ENCODE measurements around the gene MSH2. TPM values are rescaled to one million over a fixed set of nuclear protein-coding genes. Genes with fewer than 3 reads are reported as not detected.

MSH2 gene
- 12.9 TPM for total RNA-seq
- polyA plus RNA-seq: 10 to 100 TPM; 28.2 to 29.9 (median 29.1) TPM

DNA sequence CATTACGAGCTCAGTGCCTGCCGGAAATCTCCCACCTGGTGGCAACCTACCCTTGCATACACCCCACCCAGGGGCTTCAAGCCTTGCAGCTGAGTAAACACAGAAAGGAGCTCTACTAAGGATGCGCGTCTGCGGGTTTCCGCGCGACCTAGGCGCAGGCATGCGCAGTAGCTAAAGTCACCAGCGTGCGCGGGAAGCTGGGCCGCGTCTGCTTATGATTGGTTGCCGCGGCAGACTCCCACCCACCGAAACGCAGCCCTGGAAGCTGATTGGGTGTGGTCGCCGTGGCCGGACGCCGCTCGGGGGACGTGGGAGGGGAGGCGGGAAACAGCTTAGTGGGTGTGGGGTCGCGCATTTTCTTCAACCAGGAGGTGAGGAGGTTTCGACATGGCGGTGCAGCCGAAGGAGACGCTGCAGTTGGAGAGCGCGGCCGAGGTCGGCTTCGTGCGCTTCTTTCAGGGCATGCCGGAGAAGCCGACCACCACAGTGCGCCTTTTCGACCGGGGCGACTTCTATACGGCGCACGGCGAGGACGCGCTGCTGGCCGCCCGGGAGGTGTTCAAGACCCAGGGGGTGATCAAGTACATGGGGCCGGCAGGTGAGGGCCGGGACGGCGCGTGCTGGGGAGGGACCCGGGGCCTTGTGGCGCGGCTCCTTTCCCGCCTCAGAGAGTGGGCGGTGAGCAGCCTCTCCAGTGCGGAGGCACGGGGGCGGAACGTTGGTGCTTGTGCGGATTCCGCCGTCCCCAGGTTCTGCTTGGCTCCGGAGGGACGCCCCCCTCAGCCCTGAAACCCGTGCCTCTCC lies at the start of gene MSH2:
TSS of gene MSH2 (plus strand) at position 352 of the 804 bp plus-strand sequence. CDS start at position 388, 36 bp downstream.
- peak within 1 kb of the TSS; percentile 97 to 100 (median 98) for H3K4me3 Mint-ChIP-seq
- peak within 1 kb of the TSS; percentile 73 for H3K27ac ChIP-seq (ENCODE audit: insufficient read depth, low read length, poor library complexity, severe bottlenecking)
- H3K27ac Mint-ChIP-seq: peak within 1 kb of the TSS; percentile 92 to 98 (median 94)

DNA sequence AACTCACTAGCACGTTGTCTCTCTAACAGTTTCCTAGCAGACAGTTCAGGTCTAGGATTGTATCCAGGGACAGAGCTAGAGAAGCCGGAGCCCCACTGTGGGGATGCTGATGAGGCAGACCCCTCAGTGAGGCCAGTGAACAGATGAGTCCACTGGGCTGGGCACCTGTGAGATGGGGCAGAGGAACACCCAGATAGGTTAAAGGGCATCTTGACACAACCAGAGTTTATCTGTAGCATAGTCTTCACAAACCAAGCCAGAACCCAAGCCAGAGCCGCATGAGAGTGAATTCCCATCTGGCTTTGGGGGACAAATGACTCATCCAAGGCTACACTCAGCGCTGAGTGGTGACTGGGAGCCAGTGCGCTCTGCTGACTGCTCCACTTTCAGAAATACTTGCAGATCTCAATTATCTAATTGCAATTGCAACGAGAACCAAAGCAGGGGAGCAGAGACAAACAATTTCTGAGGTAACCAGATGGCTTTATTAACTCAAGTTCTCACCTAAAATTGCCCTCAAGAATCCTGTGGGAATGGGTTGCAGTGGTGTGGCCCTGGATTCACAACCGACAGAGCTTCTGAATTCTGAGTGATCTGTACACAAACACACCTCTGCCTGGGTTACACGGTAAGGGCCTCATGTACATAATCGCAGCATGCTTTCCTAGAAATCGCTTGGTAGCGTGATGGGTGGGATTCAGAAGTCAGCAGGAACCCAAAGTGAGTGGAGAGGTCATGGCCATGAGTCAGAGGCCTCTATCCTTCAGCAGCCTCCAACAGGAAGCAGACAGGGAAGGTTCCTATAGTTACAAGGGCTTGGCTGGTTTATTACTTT lies 48.7 kb upstream of the MSH2 start:
- peaks cover 0 to 2% (median 0%) of the 10 kb centered on the region in 7 donors for H3K9me3 Mint-ChIP-seq
- Histone ChIP-seq H3K4me3 (ENCODE audit: low read depth, low read length) (no peak overlapping the region), H3K36me3 (ENCODE audit: control insufficient read depth, insufficient read depth, low read length) (no peaks in the 10 kb centered on the region), H3K4me1 (ENCODE audit: control insufficient read depth, insufficient read depth, low read length, poor library complexity, severe bottlenecking) (no peaks in the 10 kb centered on the region), H3K9me3 (ENCODE audit: control insufficient read depth in 2 of 2, low read length in 2 of 2) (no peaks in the 10 kb centered on the region), H3K27me3 (ENCODE audit: control insufficient read depth, insufficient read depth, low read length) (no peaks in the 10 kb centered on the region), H3K27ac (ENCODE audit: insufficient read depth, low read length, poor library complexity, severe bottlenecking) (no peak overlapping the region)
- no peak for ATAC-seq (ENCODE audit: low read depth in 2 of 2)
- no peak overlapping the region for H3K4me3 Mint-ChIP-seq
- no peaks in the 10 kb centered on the region for H3K36me3 Mint-ChIP-seq
- DNase-seq: no peak
- no peaks in the 10 kb centered on the region for H3K4me1 Mint-ChIP-seq
- H3K27me3 Mint-ChIP-seq: peaks cover 8% of the 10 kb centered on the region
- H3K27ac Mint-ChIP-seq: no peak overlapping the region

More for the DNA sequence above, at the start of gene MSH2:
- peaks cover 17 to 50% (median 37%) of the 10 kb centered on the region in 4 donors for H3K4me1 Mint-ChIP-seq
- H3K9me3 Mint-ChIP-seq: peaks cover 0 to 4% (median 0%) of the 10 kb centered on the region in 7 donors
- H3K4me1 ChIP-seq (ENCODE audit: control insufficient read depth, insufficient read depth, low read length, poor library complexity, severe bottlenecking): peaks cover 21% of the 10 kb centered on the region
- H3K36me3 ChIP-seq (ENCODE audit: control insufficient read depth, insufficient read depth, low read length): no peaks in the 10 kb centered on the region
- H3K9me3 ChIP-seq (ENCODE audit: control insufficient read depth in 2 of 2, low read length in 2 of 2): no peaks in the 10 kb centered on the region
- H3K36me3 Mint-ChIP-seq: peaks cover 16% of the 10 kb centered on the region
- no peaks in the 10 kb centered on the region for H3K27me3 Mint-ChIP-seq
- H3K4me3 ChIP-seq (ENCODE audit: low read depth, low read length): peak within 1 kb of the TSS; percentile 91
- DNase-seq: peak; percentile 88 to 97 (median 92)
- no peaks in the 10 kb centered on the region for H3K27me3 ChIP-seq (ENCODE audit: control insufficient read depth, insufficient read depth, low read length)
- peak; percentile 91 to 92 for ATAC-seq (ENCODE audit: low read depth in 2 of 2)

GRCh38 chr2:47354848-47355204 lies 48.1 kb upstream of the MSH2 start:
- H3K4me3 Mint-ChIP-seq: no peak overlapping the region
- no peak overlapping the region for H3K27ac Mint-ChIP-seq
- Histone ChIP-seq H3K36me3 (ENCODE audit: control insufficient read depth, insufficient read depth, low read length) (no peaks in the 10 kb centered on the region), H3K27ac (ENCODE audit: insufficient read depth, low read length, poor library complexity, severe bottlenecking) (no peak overlapping the region), H3K27me3 (ENCODE audit: control insufficient read depth, insufficient read depth, low read length) (no peaks in the 10 kb centered on the region), H3K4me3 (ENCODE audit: low read depth, low read length) (no peak overlapping the region), H3K9me3 (ENCODE audit: control insufficient read depth in 2 of 2, low read length in 2 of 2) (no peaks in the 10 kb centered on the region), H3K4me1 (ENCODE audit: control insufficient read depth, insufficient read depth, low read length, poor library complexity, severe bottlenecking) (no peaks in the 10 kb centered on the region)
- no peak for ATAC-seq (ENCODE audit: low read depth in 2 of 2)
- H3K9me3 Mint-ChIP-seq: peaks cover 0 to 3% (median 0%) of the 10 kb centered on the region in 7 donors
- peaks cover 8% of the 10 kb centered on the region for H3K27me3 Mint-ChIP-seq
- no peaks in the 10 kb centered on the region for H3K4me1 Mint-ChIP-seq
- DNase-seq: no peak
- no peaks in the 10 kb centered on the region for H3K36me3 Mint-ChIP-seq

- Histone ChIP-seq H3K27ac (ENCODE audit: insufficient read depth, low read length, poor library complexity, severe bottlenecking) (no peak overlapping the region), H3K27me3 (ENCODE audit: control insufficient read depth, insufficient read depth, low read length) (no peaks in the 10 kb centered on the region), H3K4me1 (ENCODE audit: control insufficient read depth, insufficient read depth, low read length, poor library complexity, severe bottlenecking) (no peaks in the 10 kb centered on the region), H3K9me3 (ENCODE audit: control insufficient read depth in 2 of 2, low read length in 2 of 2) (no peaks in the 10 kb centered on the region), H3K4me3 (ENCODE audit: low read depth, low read length) (no peak overlapping the region), H3K36me3 (ENCODE audit: control insufficient read depth, insufficient read depth, low read length) (no peaks in the 10 kb centered on the region)
- ATAC-seq (ENCODE audit: low read depth in 2 of 2) (no peak), DNase-seq (no peak)
- Mint-ChIP-seq H3K4me3 (no peak overlapping the region), H3K27ac (no peak overlapping the region), H3K4me1 (no peaks in the 10 kb centered on the region), H3K9me3 (peaks cover 0 to 3% (median 0%) of the 10 kb centered on the region in 7 donors), H3K27me3 (no peaks in the 10 kb centered on the region), H3K36me3 (no peaks in the 10 kb centered on the region)
Measured at GRCh38 chr2:47357483-47357882, 45.5 kb upstream of the MSH2 start.

DNA sequence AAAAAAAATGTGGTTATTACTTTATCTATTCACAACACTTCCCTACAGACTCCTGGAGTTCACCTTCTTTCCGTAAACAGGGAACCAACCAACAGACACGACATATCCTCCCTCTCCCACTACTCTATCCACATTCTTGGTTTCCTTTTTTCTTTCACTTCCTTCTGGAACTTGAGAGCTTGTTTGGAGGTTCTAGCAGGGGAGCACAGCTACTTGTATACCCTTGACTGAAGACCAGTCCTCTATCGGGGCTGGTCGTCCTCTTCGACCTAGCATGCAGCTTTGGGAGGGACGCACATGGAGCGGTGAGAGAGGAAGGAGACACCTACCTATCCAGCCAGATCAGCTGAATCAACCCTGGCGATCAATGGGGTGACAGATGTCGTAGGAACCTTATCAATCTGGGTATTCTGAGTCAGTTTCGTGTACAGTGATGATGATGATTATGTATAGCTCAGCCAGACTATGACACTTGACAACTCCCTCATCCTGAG lies 43.5 kb upstream of the MSH2 start:
- DNase-seq: no peak
- Histone ChIP-seq H3K9me3 (ENCODE audit: control insufficient read depth in 2 of 2, low read length in 2 of 2) (no peaks in the 10 kb centered on the region), H3K4me3 (ENCODE audit: low read depth, low read length) (no peak overlapping the region), H3K36me3 (ENCODE audit: control insufficient read depth, insufficient read depth, low read length) (no peaks in the 10 kb centered on the region), H3K27ac (ENCODE audit: insufficient read depth, low read length, poor library complexity, severe bottlenecking) (no peak overlapping the region), H3K4me1 (ENCODE audit: control insufficient read depth, insufficient read depth, low read length, poor library complexity, severe bottlenecking) (no peaks in the 10 kb centered on the region), H3K27me3 (ENCODE audit: control insufficient read depth, insufficient read depth, low read length) (no peaks in the 10 kb centered on the region)
- Mint-ChIP-seq H3K4me1 (no peaks in the 10 kb centered on the region), H3K9me3 (peaks cover 0 to 1% (median 0%) of the 10 kb centered on the region in 7 donors), H3K36me3 (no peaks in the 10 kb centered on the region), H3K27me3 (peaks cover 5% of the 10 kb centered on the region), H3K27ac (no peak overlapping the region), H3K4me3 (no peak overlapping the region)
- no peak for ATAC-seq (ENCODE audit: low read depth in 2 of 2)

GRCh38 chr2:47360283-47360682 lies 42.7 kb upstream of the MSH2 start:
- H3K27me3 ChIP-seq (ENCODE audit: control insufficient read depth, insufficient read depth, low read length): no peaks in the 10 kb centered on the region
- DNase-seq (no peak), ATAC-seq (ENCODE audit: low read depth in 2 of 2) (no peak)
- peaks cover 0 to 1% (median 0%) of the 10 kb centered on the region in 7 donors for H3K9me3 Mint-ChIP-seq
- no peak overlapping the region for H3K27ac ChIP-seq (ENCODE audit: insufficient read depth, low read length, poor library complexity, severe bottlenecking)
- no peaks in the 10 kb centered on the region for H3K36me3 Mint-ChIP-seq
- no peaks in the 10 kb centered on the region for H3K36me3 ChIP-seq (ENCODE audit: control insufficient read depth, insufficient read depth, low read length)
- peaks cover 11% of the 10 kb centered on the region for H3K27me3 Mint-ChIP-seq
- H3K4me1 ChIP-seq (ENCODE audit: control insufficient read depth, insufficient read depth, low read length, poor library complexity, severe bottlenecking): no peaks in the 10 kb centered on the region
- H3K9me3 ChIP-seq (ENCODE audit: control insufficient read depth in 2 of 2, low read length in 2 of 2): no peaks in the 10 kb centered on the region
- no peaks in the 10 kb centered on the region for H3K4me1 Mint-ChIP-seq
- no peak overlapping the region for H3K4me3 Mint-ChIP-seq
- no peak overlapping the region for H3K27ac Mint-ChIP-seq
- no peak overlapping the region for H3K4me3 ChIP-seq (ENCODE audit: low read depth, low read length)

GRCh38 chr2:47360927-47361326 lies 42.0 kb upstream of the MSH2 start:
- no peak for DNase-seq
- no peak for ATAC-seq (ENCODE audit: low read depth in 2 of 2)
- H3K36me3 ChIP-seq (ENCODE audit: control insufficient read depth, insufficient read depth, low read length): no peaks in the 10 kb centered on the region
- H3K4me1 ChIP-seq (ENCODE audit: control insufficient read depth, insufficient read depth, low read length, poor library complexity, severe bottlenecking): no peaks in the 10 kb centered on the region
- no peak overlapping the region for H3K4me3 ChIP-seq (ENCODE audit: low read depth, low read length)
- peaks cover 0 to 1% (median 0%) of the 10 kb centered on the region in 7 donors for H3K9me3 Mint-ChIP-seq
- H3K27me3 ChIP-seq (ENCODE audit: control insufficient read depth, insufficient read depth, low read length): no peaks in the 10 kb centered on the region
- H3K27ac ChIP-seq (ENCODE audit: insufficient read depth, low read length, poor library complexity, severe bottlenecking): no peak overlapping the region
- no peak overlapping the region for H3K27ac Mint-ChIP-seq
- H3K4me3 Mint-ChIP-seq: no peak overlapping the region
- no peaks in the 10 kb centered on the region for H3K4me1 Mint-ChIP-seq
- no peaks in the 10 kb centered on the region for H3K36me3 Mint-ChIP-seq
- peaks cover 11% of the 10 kb centered on the region for H3K27me3 Mint-ChIP-seq
- no peaks in the 10 kb centered on the region for H3K9me3 ChIP-seq (ENCODE audit: control insufficient read depth in 2 of 2, low read length in 2 of 2)

All from CD4-positive, CD25-positive, alpha-beta regulatory T cell (primary cell).